Common myeloid progenitor, CD34-positive (primary cell): ENCODE results near the gene CPNE9.

Experiments used
- CTCF ChIA-PET: fragments of 350-600 bp; sonication (Branson Sonifier 250); formaldehyde crosslinking; loops from one replicate; lab custom pipeline; 2021; ENCODE audit warnings: antibody characterized with exemption; lab: Charles Lee
- POLR2A ChIA-PET: fragments of 350-600 bp; sonication (Branson Sonifier 250); formaldehyde crosslinking; loops from one replicate; lab custom pipeline; 2021; ENCODE audit warnings: antibody characterized with exemption; lab: Charles Lee
- DNase-seq, 3 donors: peaks; one replicate each; pipeline versions ENCODE4 v3.0.0 to v3.0.0-alpha.2; 2013
- H3K27ac ChIP-seq, 2 experiments: 1 replicate in 1 of 2; 2 replicates in 1 of 2; pipeline ENCODE4 v1.7.0; 2013; ENCODE audit warnings: inconsistent platforms in 2 of 2, low read length in 2 of 2, mild to moderate bottlenecking in 2 of 2, low read depth in 1 of 2, moderate library complexity in 1 of 2; ENCODE audit not compliant: severe bottlenecking in 2 of 2, insufficient read depth in 1 of 2, poor library complexity in 1 of 2
- H3K27me3 ChIP-seq, 5 experiments: replicated peaks in 2 of 5; 1 replicate in 3 of 5; 2 replicates in 2 of 5; pipeline versions ENCODE4 v1.6.1 to v1.7.0; 2013; ENCODE audit warnings: low read length in 4 of 5, mild to moderate bottlenecking in 2 of 5, moderate library complexity in 2 of 5, inconsistent platforms in 1 of 5; ENCODE audit not compliant: insufficient read depth in 5 of 5, control insufficient read depth in 4 of 5
- H3K36me3 ChIP-seq, 4 experiments: 1 replicate in 2 of 4; 2 replicates in 2 of 4; pipeline versions ENCODE4 v1.6.1 to v1.7.0; 2013; ENCODE audit warnings: low read length in 3 of 4, control low read depth in 1 of 4, mild to moderate bottlenecking in 1 of 4; ENCODE audit not compliant: control insufficient read depth in 4 of 4, insufficient read depth in 4 of 4
- H3K4me1 ChIP-seq, 4 experiments: 1 replicate in 3 of 4; 2 replicates in 1 of 4; pipeline versions ENCODE4 v1.6.1 to v1.7.1; 2013; ENCODE audit warnings: low read length in 3 of 4, mild to moderate bottlenecking in 3 of 4, control low read depth in 1 of 4, inconsistent platforms in 1 of 4, moderate library complexity in 1 of 4; ENCODE audit not compliant: control insufficient read depth in 4 of 4, insufficient read depth in 4 of 4; ENCODE audit errors: control extremely low read depth in 1 of 4
- H3K4me3 ChIP-seq, 7 experiments: 1 replicate in 4 of 7; 2 replicates in 3 of 7; pipeline versions ENCODE4 v1.5.1 to v1.7.0; 2013; ENCODE audit warnings: mild to moderate bottlenecking in 7 of 7, low read length in 6 of 7, moderate library complexity in 6 of 7, inconsistent platforms in 2 of 7, low read depth in 2 of 7, control low read depth in 1 of 7; ENCODE audit not compliant: insufficient read depth in 4 of 7, control insufficient read depth in 1 of 7; ENCODE audit errors: extremely low read depth in 1 of 7
- H3K9me3 ChIP-seq, 5 experiments: 1 replicate in 4 of 5; 2 replicates in 1 of 5; pipeline versions ENCODE4 v1.6.1 to v1.7.1; 2013; ENCODE audit warnings: low read length in 4 of 5, mild to moderate bottlenecking in 2 of 5, inconsistent platforms in 1 of 5, low read depth in 1 of 5, moderate library complexity in 1 of 5; ENCODE audit not compliant: control insufficient read depth in 4 of 5, insufficient read depth in 2 of 5; ENCODE audit errors: control extremely low read depth in 1 of 5
- WGBS: methylation state at CpG from one replicate; pipeline ENCODE4 v1.1.5; 2013; ENCODE audit not compliant: insufficient coverage; 5-methylcytosine and 5-hydroxymethylcytosine counted together

Gene CPNE9

DNA sequence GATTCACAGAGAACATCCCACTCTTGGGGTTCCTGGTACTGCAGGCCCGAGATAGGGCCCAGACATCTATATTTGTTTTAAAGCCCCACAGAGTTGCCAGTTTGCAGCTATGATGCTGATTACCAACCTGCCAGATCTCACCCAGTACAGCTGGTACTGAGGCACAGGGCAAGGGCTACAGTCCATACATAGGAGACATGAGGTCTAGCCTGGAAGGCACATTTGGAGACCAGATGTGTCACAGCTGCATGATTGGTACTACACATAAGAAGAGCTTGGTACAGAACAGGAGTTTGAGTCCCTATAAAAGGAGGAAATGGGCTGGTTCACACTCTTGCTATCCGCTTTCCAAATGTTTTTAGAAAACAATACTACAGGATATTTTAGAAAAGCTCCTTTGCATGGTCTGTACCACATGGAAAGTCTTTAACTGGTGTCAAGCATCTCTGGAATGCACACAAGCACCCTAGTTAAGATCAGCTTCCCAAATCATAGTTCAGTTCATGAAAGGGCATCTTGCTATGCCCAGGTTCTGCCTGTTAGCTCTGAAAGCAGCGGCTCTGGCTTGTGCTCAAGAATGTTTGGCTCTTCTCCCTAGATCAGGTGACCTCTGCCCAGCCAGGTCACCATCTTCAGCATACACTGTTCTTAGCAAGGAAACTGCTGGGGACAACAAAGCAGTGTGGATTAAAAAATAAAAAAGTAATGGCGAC, 33.8 kb upstream of the CPNE9 start:
- WGBS, result 94% methylated on average over 3 of the region's 4 CpGs
- no peaks in the 10 kb centered on the region for H3K4me1 ChIP-seq
- H3K27ac ChIP-seq, result no peak overlapping the region
- H3K4me3 ChIP-seq, result no peak overlapping the region
- POLR2A ChIA-PET, result no interaction called here
- no peaks in the 10 kb centered on the region for H3K27me3 ChIP-seq
- CTCF ChIA-PET, result no interaction called here
- no peaks in the 10 kb centered on the region for H3K9me3 ChIP-seq
- no peak for DNase-seq
- peaks cover 48 to 90% (median 69%) of the 10 kb centered on the region in 4 experiments for H3K36me3 ChIP-seq

GRCh38 chr3:9673082-9673481, 30.6 kb upstream of the CPNE9 start:
- CTCF ChIA-PET, result interaction anchor here (1.6 kb wide), 1 partner anchor 18 kb away, joined by 4 read pairs; no protein-coding TSS in a partner anchor
- POLR2A ChIA-PET, result no interaction called here
- Histone ChIP-seq H3K27me3 (no peaks in the 10 kb centered on the region), H3K36me3 (peaks cover 42 to 97% (median 77%) of the 10 kb centered on the region in 4 experiments), H3K9me3 (no peaks in the 10 kb centered on the region), H3K4me1 (no peaks in the 10 kb centered on the region), H3K27ac (no peak overlapping the region), H3K4me3 (no peak overlapping the region)
- no peak for DNase-seq

DNA sequence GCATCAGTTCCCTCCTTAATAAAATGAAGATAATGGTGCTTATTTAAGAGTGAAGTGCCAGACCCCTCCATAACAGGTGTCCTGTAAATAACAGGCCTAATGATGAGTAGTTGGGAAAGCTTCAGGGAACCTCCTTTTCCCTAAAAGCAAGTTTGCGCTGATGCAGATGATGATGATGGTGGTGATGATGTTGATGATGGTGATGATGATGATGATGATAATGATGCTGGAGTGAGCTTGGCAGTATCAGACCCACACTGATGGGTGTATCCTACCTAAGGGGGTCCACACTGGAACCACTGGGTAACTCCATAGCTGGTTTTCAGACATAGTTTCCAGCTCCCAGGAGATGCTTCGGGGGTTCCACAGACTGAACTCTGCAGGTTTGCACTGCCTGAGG, 29.9 kb upstream of the CPNE9 start:
- 86% methylated on average over 2 of the region's 2 CpGs for WGBS

DNA sequence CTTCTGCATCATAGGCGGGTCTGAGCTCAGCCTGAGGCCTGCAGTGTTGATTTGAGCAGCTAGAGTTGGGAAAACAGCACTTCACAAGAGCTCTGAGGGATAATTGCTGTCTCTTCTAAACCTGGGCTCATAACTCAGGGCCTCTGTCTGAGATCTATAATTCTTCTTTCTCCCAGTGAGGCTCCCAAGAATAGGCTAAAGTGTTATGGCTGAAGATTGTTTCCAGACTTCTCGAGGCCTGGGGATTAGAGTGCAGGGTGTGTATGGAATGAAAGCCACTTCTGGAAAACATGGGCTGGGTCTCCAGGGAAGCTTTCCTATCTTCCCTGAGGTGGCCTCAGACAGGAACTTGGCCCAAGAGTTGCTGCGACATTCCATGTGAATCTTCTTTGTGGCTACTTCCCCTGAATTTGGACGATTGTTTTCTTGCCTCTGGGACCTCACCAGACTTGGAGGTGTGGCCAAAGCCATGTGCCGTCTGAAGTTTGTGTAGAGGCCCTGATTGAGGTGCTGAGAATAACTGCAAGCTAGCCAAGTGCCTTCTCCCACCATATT, 27.8 kb upstream of the CPNE9 start:
- 93% methylated on average over 4 of the region's 5 CpGs for WGBS
- ChIA-PET POLR2A (no interaction called here), CTCF (interaction anchor here (0.6 kb wide), 1 partner anchor 593 kb away, joined by 3 read pairs; no protein-coding TSS in a partner anchor)
- no peak for DNase-seq
- Histone ChIP-seq H3K4me3 (no peak overlapping the region), H3K27me3 (no peaks in the 10 kb centered on the region), H3K36me3 (peaks cover 26 to 97% (median 80%) of the 10 kb centered on the region in 4 experiments), H3K9me3 (no peaks in the 10 kb centered on the region), H3K27ac (no peak overlapping the region), H3K4me1 (no peaks in the 10 kb centered on the region)

More for the DNA sequence above, 29.9 kb upstream of the CPNE9 start:
- Histone ChIP-seq H3K4me1 (no peaks in the 10 kb centered on the region), H3K4me3 (no peak overlapping the region), H3K27ac (no peak overlapping the region), H3K9me3 (no peaks in the 10 kb centered on the region), H3K27me3 (no peaks in the 10 kb centered on the region), H3K36me3 (peaks cover 36 to 97% (median 79%) of the 10 kb centered on the region in 4 experiments)
- no peak for DNase-seq
- ChIA-PET CTCF (interaction anchor here (1.6 kb wide), 1 partner anchor 17 kb away, joined by 4 read pairs; no protein-coding TSS in a partner anchor), POLR2A (no interaction called here)

GRCh38 chr3:9676785-9677184, 26.8 kb upstream of the CPNE9 start:
- 95% methylated on average over 6 of the region's 6 CpGs for WGBS
- DNase-seq, result no peak
- Histone ChIP-seq H3K4me3 (no peak overlapping the region), H3K27ac (no peak overlapping the region), H3K27me3 (no peaks in the 10 kb centered on the region), H3K4me1 (no peaks in the 10 kb centered on the region), H3K36me3 (peaks cover 27 to 97% (median 81%) of the 10 kb centered on the region in 4 experiments), H3K9me3 (no peaks in the 10 kb centered on the region)
- ChIA-PET CTCF (no interaction called here), POLR2A (no interaction called here)

- Histone ChIP-seq H3K9me3 (no peaks in the 10 kb centered on the region), H3K27me3 (no peaks in the 10 kb centered on the region), H3K4me1 (no peaks in the 10 kb centered on the region), H3K4me3 (no peak overlapping the region), H3K36me3 (peaks cover 17 to 97% (median 78%) of the 10 kb centered on the region in 4 experiments), H3K27ac (no peak overlapping the region)
- WGBS, result 92% methylated on average over 3 of the region's 3 CpGs
- DNase-seq, result no peak
- POLR2A ChIA-PET, result no interaction called here
- CTCF ChIA-PET, result no interaction called here
Measured at GRCh38 chr3:9678493-9678892, 25.1 kb upstream of the CPNE9 start.

GRCh38 chr3:9679476-9680080, 24.1 kb upstream of the CPNE9 start:
- 97% methylated on average over 6 of the region's 6 CpGs for WGBS
- Histone ChIP-seq H3K36me3 (peaks cover 10 to 97% (median 79%) of the 10 kb centered on the region in 4 experiments), H3K27me3 (no peaks in the 10 kb centered on the region), H3K9me3 (no peaks in the 10 kb centered on the region), H3K4me3 (no peak overlapping the region), H3K4me1 (no peaks in the 10 kb centered on the region), H3K27ac (no peak overlapping the region)
- no peak for DNase-seq
- CTCF ChIA-PET, result no interaction called here
- POLR2A ChIA-PET, result no interaction called here
